NCI-H128 (cell line): Measurements from ENCODE around the gene SNX30.

ENCODE experiments used
- DNase-seq: peaks from one replicate; lab custom pipeline; 2025; ENCODE audit not compliant: unreplicated experiment; lab: John Stamatoyannopoulos, UW

Gene SNX30

DNA sequence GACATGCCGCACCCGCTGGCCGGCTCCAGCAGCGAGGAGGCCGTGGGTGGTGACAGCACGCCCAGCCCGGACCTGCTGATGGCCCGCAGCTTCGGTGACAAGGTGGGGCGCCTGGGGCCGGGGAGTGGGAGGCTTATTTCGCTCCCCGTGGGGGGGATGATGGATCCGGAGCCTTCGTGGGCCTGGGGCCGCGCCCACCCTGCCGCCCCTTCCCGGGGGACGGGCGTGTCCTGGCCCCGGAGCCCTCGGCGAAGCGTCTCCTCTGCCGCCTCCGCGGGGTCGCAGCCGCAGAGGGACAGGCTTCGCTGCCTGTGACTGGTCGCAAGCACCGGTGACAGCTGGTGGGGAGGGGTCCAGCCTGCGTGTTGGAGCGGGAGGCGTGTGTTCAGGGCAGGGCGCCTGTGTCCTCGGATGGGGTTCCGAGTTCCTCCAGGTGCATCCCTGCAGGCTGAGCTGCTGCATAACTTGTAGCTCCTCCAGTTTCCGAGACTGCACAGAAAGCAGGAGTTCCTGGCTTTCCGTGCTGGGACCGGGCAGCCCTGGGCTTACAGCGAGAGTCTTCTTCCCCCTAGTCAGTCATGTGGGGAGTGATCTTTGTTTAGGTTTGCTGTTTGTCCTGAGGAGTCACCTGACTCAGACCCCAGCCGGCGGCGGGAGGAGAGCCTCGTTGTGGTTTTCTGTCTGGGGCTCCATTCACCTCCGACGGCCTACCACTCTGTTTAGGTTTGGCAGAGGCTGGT is 666 bp downstream of the SNX30 start:
- no peak for DNase-seq

DNA sequence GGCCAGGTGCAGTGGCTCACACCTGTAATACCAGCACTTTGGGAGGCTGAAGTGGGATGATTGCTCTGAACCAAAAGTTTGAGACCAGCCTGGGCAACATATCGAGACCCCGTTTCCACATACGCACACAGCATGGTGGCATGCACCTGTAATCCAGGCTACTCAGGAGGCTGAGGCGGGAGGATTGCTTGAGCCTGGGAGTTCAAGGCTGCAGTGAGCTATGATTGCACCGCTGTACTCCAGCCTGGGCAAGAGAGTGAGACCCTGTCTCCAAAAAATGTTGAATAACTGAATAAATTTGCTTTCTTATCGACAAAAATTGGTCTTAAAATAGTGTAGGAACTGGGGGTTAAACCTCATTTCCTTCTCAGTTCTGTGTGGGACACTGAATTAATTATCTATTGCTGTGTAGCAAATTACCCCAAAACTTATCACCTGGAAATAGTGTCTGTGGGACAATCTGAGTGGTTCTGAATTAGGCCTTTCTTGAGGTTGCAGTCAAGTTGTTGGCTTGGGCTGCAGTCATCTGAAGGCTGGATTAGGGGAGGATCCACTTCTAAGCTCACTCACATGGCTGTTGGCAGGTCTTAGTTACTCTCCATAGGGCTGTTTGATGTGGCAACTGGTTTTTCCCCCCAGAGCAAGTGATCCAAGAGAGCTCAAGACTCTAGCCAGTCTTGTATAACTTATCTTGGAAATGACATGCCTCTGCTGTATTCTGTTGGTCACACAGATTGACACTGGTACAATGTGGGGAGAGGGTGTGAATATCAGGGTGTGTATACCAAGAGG is 2.0 kb downstream of the SNX30 start:
- no peak for DNase-seq

DNA sequence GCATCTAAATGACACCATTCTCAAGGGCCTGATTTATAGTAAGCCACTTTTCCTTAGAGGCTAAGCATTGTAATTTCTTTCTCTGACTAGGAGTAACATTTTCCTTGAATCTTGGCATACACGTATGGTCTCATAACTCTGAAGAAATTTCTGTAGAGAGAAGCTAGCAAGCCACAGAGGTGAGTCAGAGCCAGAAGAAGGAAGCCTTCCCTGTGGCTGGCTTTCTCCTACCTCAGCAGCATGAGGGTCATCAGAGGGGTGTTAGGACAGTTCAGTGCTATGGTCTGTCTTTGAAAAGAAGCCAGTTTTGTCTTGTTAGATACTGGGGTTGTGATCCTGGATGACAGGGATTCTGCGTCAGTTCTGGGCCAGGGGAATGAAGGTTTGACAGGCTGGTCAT is 3.2 kb downstream of the SNX30 start:
- DNase-seq: no peak

DNA sequence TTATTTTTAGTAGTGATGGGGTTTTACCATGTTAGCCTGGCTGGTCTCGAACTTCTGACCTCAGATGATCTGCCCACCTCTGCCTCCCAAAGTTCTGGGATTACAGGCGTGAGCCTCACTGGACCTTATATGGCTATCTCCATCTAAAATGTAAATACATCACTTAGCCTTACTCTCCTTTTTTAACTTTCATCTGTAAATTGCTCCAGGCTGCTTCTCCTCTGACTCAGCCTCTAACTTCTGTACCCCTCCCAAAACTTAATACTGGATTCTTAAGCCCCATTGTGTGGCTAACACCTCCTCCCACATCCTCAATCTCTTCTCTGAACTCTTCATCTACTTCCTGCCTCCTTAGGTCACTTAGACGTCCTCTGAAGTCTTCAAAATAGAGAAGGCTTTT is 4.0 kb downstream of the SNX30 start:
- DNase-seq: no peak

DNA sequence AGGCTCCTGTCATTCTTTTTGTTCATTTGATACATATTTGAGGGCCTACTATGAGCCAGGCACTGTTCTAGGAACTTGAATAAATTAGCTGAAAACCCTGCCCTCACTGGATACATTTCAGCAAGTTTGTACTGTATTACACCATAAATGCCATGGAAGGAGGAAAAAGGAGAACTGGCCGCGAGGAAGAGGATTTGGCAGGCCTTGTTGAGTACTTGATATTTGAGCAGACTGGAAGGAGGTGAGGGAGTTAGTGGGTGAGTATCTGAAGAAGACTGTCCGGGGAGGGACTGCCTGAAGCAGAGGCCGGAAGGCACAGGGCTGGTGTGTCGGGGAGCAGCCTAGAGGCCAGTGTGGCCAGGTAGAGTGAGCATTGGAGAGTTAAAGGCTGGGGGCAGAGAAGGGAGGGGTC is 4.5 kb downstream of the SNX30 start:
- DNase-seq: no peak

DNA sequence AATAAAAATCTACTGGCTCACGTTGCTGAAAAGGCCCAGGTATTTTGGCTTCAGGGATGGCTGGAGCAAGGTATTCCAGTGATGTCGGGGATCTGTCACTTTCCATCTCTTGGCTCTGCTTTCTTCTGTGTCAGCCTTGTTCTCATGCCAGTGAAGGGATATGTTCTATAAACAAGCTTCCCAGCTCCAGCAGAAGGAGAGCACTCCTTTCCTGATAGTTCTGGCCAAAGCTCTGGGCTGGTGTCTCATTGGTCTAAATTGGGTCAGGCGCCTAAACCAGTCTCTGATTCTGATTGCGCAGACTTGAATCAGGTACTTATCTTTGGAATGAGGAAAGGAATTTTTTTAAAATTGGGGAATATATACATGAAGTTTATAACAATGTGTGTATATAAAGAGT is 5.1 kb downstream of the SNX30 start:
- DNase-seq: no peak

DNA sequence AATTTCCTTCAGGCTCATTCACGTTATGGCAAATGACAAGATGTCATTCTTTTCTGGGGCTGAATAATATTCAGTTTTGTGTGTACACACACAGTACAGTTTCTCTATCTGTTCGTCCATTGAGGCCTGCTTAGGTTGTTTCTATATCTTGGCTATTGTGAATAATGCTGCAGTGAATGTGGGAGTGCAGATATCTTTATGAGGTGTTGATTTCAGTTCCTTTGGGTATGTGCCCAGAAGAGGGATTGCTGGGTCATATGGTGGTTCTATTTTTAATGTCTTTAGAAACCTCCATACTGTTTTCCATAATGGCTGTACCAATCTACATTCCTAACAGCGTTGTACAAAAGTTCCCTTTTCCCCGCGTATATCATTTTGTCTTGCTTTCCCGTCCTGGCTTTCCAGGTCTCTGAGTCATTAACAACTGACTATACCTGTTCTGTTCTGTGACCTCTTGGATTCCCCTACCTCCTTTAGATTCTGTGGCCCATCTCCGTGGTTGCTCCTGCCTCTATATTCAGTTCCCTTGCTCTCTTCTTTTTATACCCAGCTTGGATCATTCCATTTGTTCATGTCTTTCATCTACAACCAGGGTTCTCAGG is 6.8 kb downstream of the SNX30 start:
- no peak for DNase-seq

DNA sequence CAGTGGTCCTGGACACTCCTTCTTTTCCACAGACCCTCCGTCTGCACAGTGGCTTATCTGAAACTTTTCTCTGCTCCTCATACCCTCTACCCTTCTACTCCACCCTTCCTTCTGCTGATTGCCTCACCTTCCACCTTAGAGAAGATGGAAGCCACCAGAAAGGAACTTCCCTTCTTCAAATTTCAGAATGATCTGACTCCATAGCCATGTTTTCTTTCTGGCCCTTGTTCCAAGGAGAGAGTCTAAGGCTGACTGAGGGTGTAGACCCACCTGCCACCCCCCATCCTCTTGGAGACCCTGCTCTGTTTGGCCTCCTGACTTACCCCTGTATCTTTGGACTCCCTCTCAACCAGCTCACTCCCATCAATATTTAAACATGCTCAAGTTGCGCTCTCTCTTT is 7.4 kb downstream of the SNX30 start:
- DNase-seq: no peak

DNA sequence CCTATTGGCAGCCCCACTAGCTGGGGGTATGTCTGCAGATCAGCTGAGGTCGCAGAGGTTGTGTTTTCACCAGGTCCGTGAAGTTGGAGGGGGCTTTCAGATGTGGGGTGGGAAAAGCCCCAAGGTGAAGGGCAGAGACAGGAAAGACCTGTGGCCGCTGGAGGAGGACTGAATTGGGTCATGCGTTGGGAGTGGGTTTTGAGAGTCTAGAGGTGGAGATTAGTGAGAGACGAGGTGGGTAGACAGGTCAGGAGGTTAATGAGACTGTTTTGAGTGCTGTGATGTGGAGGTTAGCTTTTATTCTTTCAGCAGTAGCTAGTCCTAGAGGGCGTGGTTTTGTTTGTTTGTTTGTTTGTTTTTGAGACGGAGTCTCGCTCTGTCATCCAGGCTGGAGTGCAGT is 10.3 kb downstream of the SNX30 start:
- DNase-seq: no peak

DNA sequence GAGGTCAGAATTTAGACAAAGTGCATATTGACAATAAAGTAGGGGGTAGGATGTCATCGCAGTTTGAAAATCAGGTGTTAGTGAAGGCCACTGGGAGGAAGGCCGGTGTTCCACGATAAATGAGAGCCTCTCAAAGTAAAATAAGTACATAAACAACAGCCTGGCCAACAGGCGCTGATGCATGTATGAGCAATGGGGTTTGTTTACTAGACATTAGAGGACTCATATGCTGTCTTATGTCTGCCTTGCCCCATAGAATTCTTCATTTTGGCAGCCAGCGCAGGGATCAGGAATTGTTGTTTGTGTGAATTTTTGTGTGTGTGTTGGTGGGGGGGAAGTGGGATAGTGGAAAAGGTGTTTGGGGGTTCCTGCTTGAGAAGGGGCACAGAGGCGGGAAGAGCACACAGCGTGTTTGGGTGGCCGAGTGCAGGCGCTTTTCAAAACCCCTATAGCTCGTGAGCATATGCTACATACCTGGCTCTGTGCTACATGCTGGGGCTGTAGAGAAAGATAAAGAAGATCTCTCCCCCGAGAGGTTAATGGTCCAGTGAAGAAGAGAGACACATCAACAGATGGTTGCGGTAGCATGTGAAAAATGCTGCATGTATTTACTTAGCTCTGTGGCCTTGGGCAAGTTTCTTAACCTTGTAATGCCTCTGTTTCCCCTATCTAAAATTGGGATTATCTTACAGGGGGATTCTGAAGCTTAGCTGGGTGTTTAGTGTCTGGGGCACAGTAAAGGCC is 11.5 kb downstream of the SNX30 start:
- no peak for DNase-seq

DNA sequence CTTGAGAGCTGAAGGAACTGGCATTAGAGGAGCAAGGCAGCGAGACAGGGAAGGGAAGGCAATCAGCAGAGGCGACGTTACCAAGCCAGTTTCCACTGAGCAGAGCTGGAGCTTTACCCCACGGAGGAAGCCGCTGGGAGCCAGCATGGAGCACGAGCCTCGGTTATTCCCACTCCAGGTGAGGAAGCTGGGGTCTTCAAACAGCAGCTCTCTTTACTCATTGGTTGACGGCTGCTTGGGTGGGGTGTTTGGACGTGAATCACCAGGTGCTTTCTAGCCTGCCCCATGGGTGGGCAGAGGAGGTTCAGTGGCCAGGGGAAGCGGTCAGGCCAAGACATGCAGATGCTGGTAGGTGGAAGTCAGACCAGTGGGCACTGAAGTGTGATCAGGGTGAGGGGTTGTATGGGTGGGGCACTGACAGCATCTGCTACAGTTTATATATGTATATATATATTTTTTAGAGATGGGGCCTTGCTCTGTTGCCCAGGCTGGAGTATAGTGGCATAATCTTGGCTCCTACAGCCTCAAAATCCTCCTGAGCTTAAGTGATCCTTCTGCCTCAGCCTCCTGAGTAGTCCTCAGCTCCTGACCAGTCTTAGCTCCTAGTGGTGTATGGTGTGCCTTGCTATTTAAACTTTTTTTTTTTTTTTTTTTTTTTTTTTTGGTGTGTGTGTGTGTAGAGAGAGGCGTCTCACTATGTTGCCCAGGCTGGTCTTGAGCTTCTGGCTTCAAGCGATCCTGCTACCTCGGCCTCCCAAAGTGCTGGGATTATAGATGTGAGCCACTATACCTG is 12.4 kb downstream of the SNX30 start:
- DNase-seq: no peak

DNA sequence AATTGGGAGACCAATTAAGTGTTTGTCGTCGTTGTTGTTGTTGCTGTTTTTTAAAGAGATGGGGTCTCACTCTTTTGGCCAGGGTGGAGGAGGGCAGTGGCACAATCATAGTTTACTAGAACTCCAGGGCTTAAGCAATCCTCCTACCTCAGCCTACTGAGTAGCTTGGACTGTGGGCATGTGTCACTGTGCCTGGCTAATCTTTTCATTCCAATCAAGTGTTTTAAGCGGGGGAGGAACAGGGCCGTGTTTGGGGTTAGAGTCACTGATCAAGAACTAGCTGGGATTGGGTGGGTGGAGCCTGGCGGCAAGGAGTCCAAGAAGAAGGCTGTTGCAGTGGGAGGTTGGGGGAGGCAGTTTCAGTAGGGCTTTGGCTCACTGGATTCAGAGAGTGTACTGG is 13.8 kb downstream of the SNX30 start:
- DNase-seq: no peak

DNA sequence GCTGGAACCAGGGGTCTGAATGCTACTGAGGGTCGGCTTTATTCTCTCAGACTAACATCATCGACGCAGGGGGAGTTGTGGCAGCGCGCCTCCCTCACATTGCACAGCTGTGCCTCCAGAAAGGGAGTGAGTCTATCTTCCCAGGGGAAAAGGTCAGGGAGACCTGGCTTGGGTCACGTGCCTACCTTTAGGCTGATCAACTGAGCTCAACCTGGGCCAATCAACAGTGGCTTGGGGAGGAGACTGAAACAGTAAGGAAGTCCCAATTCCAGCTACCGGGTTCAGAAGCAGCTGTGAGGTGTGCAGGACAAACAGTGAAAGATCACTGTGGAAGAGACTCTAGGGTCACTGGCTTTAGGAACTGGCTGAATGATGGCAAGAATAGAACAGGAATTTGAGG is 14.3 kb downstream of the SNX30 start:
- DNase-seq: no peak

DNA sequence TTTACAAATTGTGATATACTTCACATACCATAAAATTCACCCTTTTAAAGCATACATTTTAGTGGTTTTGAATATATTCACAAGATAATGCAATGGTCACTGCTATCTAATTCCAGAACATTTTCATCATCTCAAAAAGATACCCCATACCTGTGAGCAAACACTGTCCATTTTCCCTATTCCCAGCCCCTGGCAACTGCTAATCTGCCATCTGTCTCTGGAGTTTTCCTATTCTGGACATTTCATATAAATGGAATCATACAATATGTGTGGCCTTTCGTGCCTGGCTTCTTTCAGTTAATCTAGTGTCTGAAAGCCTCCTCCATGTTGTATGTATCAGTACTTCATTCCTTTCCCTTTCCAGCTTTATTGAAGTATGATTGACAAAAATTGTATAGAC is 14.7 kb downstream of the SNX30 start:
- DNase-seq: no peak

DNA sequence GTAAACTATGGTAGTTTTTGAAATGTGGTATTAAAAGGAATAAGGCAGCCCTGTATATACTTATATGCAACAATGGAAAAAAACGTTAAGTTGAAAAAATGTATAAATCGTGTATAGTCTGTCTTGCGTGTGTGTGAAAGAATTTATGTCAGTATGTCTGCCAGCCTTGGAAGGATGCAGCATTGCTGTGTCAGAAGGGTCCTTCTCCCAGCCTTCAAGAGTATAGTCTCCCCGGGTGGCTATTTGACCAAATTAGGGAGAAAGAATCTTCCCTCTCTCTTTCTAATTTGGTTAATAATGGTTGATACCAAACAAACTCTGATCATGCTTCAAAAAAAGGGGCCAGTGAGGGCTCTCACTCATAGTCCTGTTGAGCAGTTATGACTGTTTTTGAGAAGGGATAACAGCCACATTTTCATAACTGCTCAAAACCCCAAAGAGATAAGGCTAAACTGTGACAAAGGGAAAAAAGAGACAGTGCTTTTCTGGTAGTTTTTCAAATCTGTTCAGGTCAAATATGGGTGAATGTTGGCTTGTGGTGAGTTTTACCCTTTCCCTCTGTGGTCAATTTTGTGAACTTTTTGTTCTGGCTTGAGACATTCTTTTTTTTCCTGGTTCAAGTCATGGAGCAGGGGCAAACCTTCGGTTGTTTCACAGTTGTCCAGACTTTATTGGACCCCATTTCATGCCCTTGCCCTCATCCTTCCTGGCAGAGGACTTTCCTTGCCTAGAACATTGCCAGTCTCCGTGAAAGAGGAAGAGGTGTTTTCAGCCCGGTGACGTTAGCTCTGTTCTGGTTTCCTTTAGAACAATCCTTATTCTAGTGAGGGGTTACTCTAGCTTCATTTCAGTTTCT is 21.0 kb downstream of the SNX30 start:
- DNase-seq: no peak

DNA sequence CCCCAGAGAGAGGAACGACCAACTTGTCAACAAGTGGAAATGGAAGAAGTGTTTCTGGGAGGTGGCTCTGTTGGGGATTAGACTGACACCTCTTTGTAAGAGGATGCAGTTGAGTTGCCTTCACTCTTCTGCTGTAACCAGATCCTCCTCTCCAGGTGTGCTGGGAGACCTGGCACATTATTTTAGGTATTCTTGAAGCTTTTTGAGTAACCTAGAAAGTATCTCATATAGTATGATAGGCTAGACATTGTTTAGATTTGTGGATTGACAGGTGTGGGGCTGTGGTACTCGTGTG is 21.6 kb downstream of the SNX30 start:
- no peak for DNase-seq

DNA sequence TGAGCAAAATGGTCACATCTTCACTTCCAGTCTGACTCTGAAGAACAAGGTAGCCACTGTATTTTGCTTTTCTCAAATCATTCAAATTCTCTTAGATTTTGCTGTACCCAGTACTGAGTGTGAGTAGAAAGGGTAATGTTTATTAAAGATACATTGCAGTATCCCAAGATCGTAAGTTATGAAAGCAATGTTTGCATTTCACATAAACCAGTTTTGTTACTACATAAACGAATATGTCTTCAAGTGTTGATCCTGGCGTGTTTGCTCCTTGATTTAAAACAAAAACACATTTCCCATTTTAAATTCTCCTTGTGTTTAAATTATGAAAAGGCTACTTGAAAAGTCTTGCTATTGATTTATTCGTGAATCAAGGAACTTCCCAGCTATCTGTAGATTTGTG is 22.0 kb downstream of the SNX30 start:
- no peak for DNase-seq

DNA sequence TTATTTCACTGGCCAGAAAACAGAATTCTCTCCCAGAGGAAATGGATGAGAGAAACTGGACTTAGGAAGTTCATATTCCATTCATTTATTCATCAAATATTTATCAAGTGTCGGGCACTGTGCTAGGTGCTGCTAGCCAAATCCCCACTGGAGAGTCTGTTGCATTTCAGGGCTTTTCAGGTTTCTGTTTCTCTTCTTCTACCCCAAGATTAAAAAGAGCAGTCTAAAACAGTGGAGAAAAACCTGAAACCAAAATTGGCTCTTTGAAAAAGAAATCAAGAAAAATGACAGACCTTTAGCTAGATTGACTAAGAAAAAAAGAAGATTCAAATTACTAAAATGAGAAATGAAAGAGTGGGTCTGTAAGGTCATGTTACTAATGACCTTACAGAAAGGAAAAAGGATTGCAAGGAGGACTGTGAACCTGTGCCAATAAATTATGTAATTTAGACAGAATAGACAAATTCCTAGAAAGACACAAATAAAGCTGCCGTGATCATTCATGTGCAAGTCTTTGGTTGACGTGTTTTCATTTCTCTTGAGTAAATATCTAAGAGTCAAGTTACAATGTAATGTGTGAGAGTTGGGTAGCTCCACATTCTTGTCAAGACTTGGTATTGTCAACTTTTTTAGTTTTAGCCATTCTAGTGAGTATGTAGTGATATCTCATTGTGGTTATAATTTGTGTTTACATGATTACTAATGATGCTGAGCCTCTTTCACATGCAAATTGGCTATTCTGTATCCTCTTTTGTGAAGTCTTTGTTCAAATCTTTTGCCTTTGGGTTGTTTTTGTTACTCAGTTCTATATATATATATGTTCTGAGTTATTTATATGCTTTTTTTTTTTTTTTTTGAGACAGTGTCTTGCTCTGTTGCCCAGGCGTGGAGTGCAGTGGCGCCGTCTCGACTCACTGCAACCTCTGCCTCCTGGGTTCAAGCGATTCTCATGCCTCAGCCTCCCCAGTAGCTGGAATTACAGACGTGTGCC is 23.7 kb downstream of the SNX30 start:
- DNase-seq: no peak

DNA sequence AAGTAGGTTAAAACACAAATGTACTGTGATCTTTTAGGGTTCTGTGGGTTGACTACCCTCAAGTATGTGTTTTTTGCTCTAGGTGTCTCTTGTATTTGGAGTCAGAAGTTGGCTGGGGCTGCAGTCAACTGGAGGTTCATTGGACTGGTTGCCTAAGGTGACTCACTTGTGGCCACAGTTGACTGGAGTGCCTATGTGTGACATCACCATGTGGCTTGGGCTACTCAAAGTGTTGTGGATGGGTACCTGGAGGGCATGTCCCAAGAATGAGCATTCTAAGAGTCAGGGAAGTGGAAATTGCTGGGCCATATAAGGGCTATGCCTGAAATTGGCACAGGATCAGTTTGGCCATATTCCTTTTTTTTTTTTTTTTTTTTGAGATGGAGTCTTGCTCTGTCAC is 27.4 kb downstream of the SNX30 start:
- no peak for DNase-seq
